ENCODE measurements around the gene ZDHHC14.

- no peak for TF ChIP-seq POLR2A (IDR thresholded peaks at IDR 0.05; ENCODE audit: low read depth)
- TF ChIP-seq EP300 (IDR thresholded peaks at IDR 0.05): no peak
- TF ChIP-seq POLR2AphosphoS5 (IDR thresholded peaks at IDR 0.05): no peak
Observed at GRCh38 chr6:157629220-157629619, 248.2 kb downstream of the ZDHHC14 start.
